MCF 10A (cell line): ENCODE data around the gene CAMK2N1. TPM values are rescaled to one million over a fixed set of nuclear protein-coding genes. Genes with fewer than 3 reads are reported as not detected.
A peak's percentile ranks its signal among the peaks of the same experiment; 100 is the strongest.

Experiments
- BruUV-seq: library from RNA; stranded (reverse); fragments of 400-500 nt; replicated peaks from 2 replicates; lab custom pipeline; 2021; lab: Mats Ljungman, UMichigan
- CTCF ChIA-PET: fragments of 300-600 bp; sonication (Branson Sonifier 250); formaldehyde crosslinking; extraction: SDS; loops from one replicate; lab custom pipeline; 2021; ENCODE audit warnings: antibody characterized with exemption, inconsistent platforms; lab: Yijun Ruan, JAX
- POLR2A ChIA-PET: fragments of 300-600, 350-650 bp; sonication (Branson Sonifier 250); formaldehyde crosslinking; extraction: SDS; loops from one replicate; lab custom pipeline; 2020; ENCODE audit warnings: antibody characterized with exemption, inconsistent platforms; lab: Yijun Ruan, JAX
- DNase-seq: peaks from one replicate; pipeline ENCODE4 v3.0.0-alpha.2; 2018; ENCODE audit not compliant: unreplicated experiment
- H3K27ac Mint-ChIP-seq: one replicate; pipeline ENCODE4 v1.8.0; 2022; ENCODE audit warnings: mild to moderate bottlenecking, low read depth, mixed read lengths; ENCODE audit not compliant: unreplicated experiment
- H3K27me3 Mint-ChIP-seq: one replicate; pipeline ENCODE4 v1.8.0; 2022; ENCODE audit warnings: mixed read lengths; ENCODE audit not compliant: insufficient read depth, unreplicated experiment
- H3K36me3 Mint-ChIP-seq: one replicate; pipeline ENCODE4 v1.8.0; 2022; ENCODE audit warnings: mild to moderate bottlenecking, moderate library complexity, mixed read lengths; ENCODE audit not compliant: insufficient read depth, unreplicated experiment
- H3K4me1 Mint-ChIP-seq: one replicate; pipeline ENCODE4 v1.8.0; 2022; ENCODE audit warnings: mixed read lengths; ENCODE audit not compliant: insufficient read depth, unreplicated experiment
- H3K4me3 Mint-ChIP-seq: one replicate; pipeline ENCODE4 v1.8.0; 2022; ENCODE audit warnings: mild to moderate bottlenecking, moderate library complexity, mixed read lengths; ENCODE audit not compliant: unreplicated experiment
- H3K9me3 Mint-ChIP-seq: one replicate; pipeline ENCODE4 v1.8.0; 2022; ENCODE audit warnings: mixed read lengths; ENCODE audit not compliant: unreplicated experiment
- CTCF ChIP-seq: fragments of 200-600 bp; IDR thresholded peaks from one replicate; pipeline ENCODE4 v1.8.0; 2022; ENCODE audit warnings: antibody characterized with exemption, mild to moderate bottlenecking; ENCODE audit not compliant: unreplicated experiment
- intact Hi-C: fragments of 100-400 bp; cut with micrococcal nuclease; formaldehyde crosslinking; loops from 2 replicates; pipeline ENCODE4 v1.14.1; 2022
- total RNA-seq: library from RNA; stranded (reverse); gene quantifications from 2 replicates; pipeline ENCODE4 v1.2.3, GENCODE V29; 2022

The CAMK2N1 gene
- total RNA-seq, 1 experiment from 2014 or later: 4.9 TPM

- no TSS peak for BruUV-seq
- ChIA-PET POLR2A (interaction anchor here (0.6 to 1.2 kb wide), 2 partner anchors 58 to 175 kb away, joined by 3 read pairs; no protein-coding TSS in a partner anchor), CTCF (no interaction called here)
- no peak for TF ChIP-seq CTCF
- no peaks in the 10 kb centered on the region for H3K36me3 Mint-ChIP-seq
- H3K4me3 Mint-ChIP-seq: no peak overlapping the region
- no peaks in the 10 kb centered on the region for H3K4me1 Mint-ChIP-seq
- intact Hi-C loops: no loop called here
- H3K9me3 Mint-ChIP-seq: no peaks in the 10 kb centered on the region
- no peak overlapping the region for H3K27ac Mint-ChIP-seq
- DNase-seq: peak; percentile 55
- H3K27me3 Mint-ChIP-seq: peaks cover 10% of the 10 kb centered on the region
Measured at GRCh38 chr1:20440785-20441200, 45.2 kb downstream of the CAMK2N1 start.

DNA sequence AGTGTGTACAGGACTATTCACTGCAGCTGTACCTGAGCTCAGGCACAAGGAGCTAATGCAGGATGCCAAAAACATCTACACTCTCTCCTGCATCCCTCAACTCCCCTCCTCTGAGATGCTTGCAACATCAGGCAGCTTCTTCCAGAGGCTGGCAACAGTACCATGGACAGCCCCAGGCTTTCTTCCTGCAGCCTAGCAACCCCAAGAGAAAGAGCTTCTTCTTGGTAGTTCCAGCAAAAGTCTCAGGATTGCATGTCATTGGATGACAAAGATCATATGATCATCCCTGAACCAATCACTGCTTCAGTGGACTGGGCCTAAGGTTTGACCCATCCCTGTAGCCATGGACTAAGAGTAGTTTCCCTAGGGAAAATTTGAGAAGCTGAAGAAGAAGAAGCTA, 46.7 kb downstream of the CAMK2N1 start:
- peaks cover 15% of the 10 kb centered on the region for H3K27me3 Mint-ChIP-seq
- BruUV-seq: no TSS peak
- ChIA-PET CTCF (interaction anchor here (1.1 kb wide), 1 partner anchor 522 kb away, joined by 3 read pairs; no protein-coding TSS in a partner anchor), POLR2A (no interaction called here)
- no peak for TF ChIP-seq CTCF
- H3K4me1 Mint-ChIP-seq: no peaks in the 10 kb centered on the region
- no peak overlapping the region for H3K4me3 Mint-ChIP-seq
- H3K27ac Mint-ChIP-seq: no peak overlapping the region
- H3K36me3 Mint-ChIP-seq: no peaks in the 10 kb centered on the region
- intact Hi-C loops: no loop called here
- H3K9me3 Mint-ChIP-seq: no peaks in the 10 kb centered on the region
- no peak for DNase-seq

- Mint-ChIP-seq H3K4me3 (no peak overlapping the region), H3K27me3 (peaks cover 15% of the 10 kb centered on the region), H3K27ac (no peak overlapping the region), H3K36me3 (no peaks in the 10 kb centered on the region), H3K9me3 (no peaks in the 10 kb centered on the region), H3K4me1 (no peaks in the 10 kb centered on the region)
- intact Hi-C loops: no loop called here
- BruUV-seq: no TSS peak
- no peak for DNase-seq
- POLR2A ChIA-PET: no interaction called here
- CTCF ChIA-PET: no interaction called here
- no peak for TF ChIP-seq CTCF
Measured at GRCh38 chr1:20437640-20438039, 48.4 kb downstream of the CAMK2N1 start.

- no TSS peak for BruUV-seq
- Mint-ChIP-seq H3K27ac (no peak overlapping the region), H3K4me1 (no peaks in the 10 kb centered on the region), H3K36me3 (no peaks in the 10 kb centered on the region), H3K4me3 (no peak overlapping the region), H3K9me3 (no peaks in the 10 kb centered on the region), H3K27me3 (peaks cover 15% of the 10 kb centered on the region)
- no peak for TF ChIP-seq CTCF
- ChIA-PET CTCF (interaction anchor here (0.5 kb wide), 1 partner anchor 61 kb away, joined by 3 read pairs; no protein-coding TSS in a partner anchor), POLR2A (no interaction called here)
- intact Hi-C loops: no loop called here
- no peak for DNase-seq
Measured at GRCh38 chr1:20432891-20433290, 53.1 kb downstream of the CAMK2N1 start.

Other genes with a start within 250 kb of the CAMK2N1 start
- gene VWA5B1, start 195.3 kb downstream of the CAMK2N1 start, total RNA-seq: not detected in 2 replicates
- gene MUL1, start 21.9 kb upstream of the CAMK2N1 start, total RNA-seq: 23.4 and 29.9 TPM in 2 replicates
- not detected in 2 replicates for gene FAM43B, start 66.4 kb upstream of the CAMK2N1 start, total RNA-seq
- not detected in 2 replicates for gene CDA, start 102.9 kb upstream of the CAMK2N1 start, total RNA-seq
- 20.9 and 26.1 TPM in 2 replicates for gene PINK1, start 147.2 kb upstream of the CAMK2N1 start, total RNA-seq
- 292 and 397 TPM in 2 replicates for gene DDOST, start 175.2 kb upstream of the CAMK2N1 start, total RNA-seq
- gene KIF17, start 231.8 kb upstream of the CAMK2N1 start, total RNA-seq: 0.19 and 1.9 TPM in 2 replicates
- 14.0 and 14.6 TPM in 2 replicates for gene SH2D5, start 246.5 kb upstream of the CAMK2N1 start, total RNA-seq